Ascending aorta (tissue), 2 donors: Measurements from ENCODE around the gene HPS4. TPM values are rescaled to one million over a fixed set of nuclear protein-coding genes. Genes with fewer than 3 reads are reported as not detected.

Source experiments
- DNase-seq, 2 donors: peaks; one replicate each; pipeline ENCODE4 v3.0.0-alpha.2; 2019; ENCODE audit warnings: low spot score in 2 of 2
- H3K27ac ChIP-seq, 2 donors: fragments of 200-600 bp; sonication (generic); one replicate each; pipeline ENCODE4 v1.5.1; 2016 to 2017; ENCODE audit warnings: mild to moderate bottlenecking in 1 of 2
- H3K27me3 ChIP-seq: fragments of 200-600 bp; sonication (generic); one replicate; pipeline ENCODE4 v1.5.1; 2017
- H3K36me3 ChIP-seq, 2 donors: fragments of 200-600 bp; sonication (generic); one replicate each; pipeline ENCODE4 v1.5.1; 2016
- H3K4me1 ChIP-seq, 2 donors: fragments of 200-600 bp; sonication (generic); one replicate each; pipeline ENCODE4 v1.5.1; 2016 to 2017; ENCODE audit warnings: mild to moderate bottlenecking in 1 of 2
- H3K4me3 ChIP-seq, 2 donors: fragments of 200-600 bp; sonication (generic); one replicate each; pipeline ENCODE4 v1.5.1; 2016 to 2017; ENCODE audit warnings: mild to moderate bottlenecking in 1 of 2
- H3K9me3 ChIP-seq, 2 donors: fragments of 200-600 bp; sonication (generic); one replicate each; pipeline ENCODE4 v1.5.1; 2016
- CTCF ChIP-seq, 3 experiments: fragments of 200-600 bp in 2 of 3; fragments of 450-650 bp in 1 of 3; sonication (generic) in 2 of 3; IDR thresholded peaks; one replicate each; pipeline ENCODE4 v1.5.1; 2016 to 2019; ENCODE audit warnings: antibody characterized with exemption in 3 of 3, mild to moderate bottlenecking in 1 of 3, moderate library complexity in 1 of 3
- intact Hi-C: fragments of 100-400 bp; cut with DNase I; formaldehyde crosslinking; loops from one replicate; pipeline ENCODE4 v1.15.1; 2023
- total RNA-seq: library from RNA; depleted of rRNA; stranded (reverse); fragments of >200 nt; gene quantifications from one replicate; pipeline ENCODE4 v1.1.0, GENCODE V29; 2016

Gene HPS4
- total RNA-seq, 1 donor from 2014 or later, result 39.3 TPM

- Histone ChIP-seq H3K27me3 (no peaks in the 10 kb centered on the region), H3K27ac (no peak overlapping the region), H3K9me3 (no peaks in the 10 kb centered on the region), H3K4me1 (peaks cover 3 to 7% of the 10 kb centered on the region in 2 donors), H3K36me3 (no peaks in the 10 kb centered on the region), H3K4me3 (no peak overlapping the region)
- no peak for TF ChIP-seq CTCF (IDR thresholded peaks at IDR 0.05)
- DNase-seq, result no peak
- intact Hi-C loops, result no loop called here
These were observed 32.9 kb upstream of the HPS4 start for GRCh38 chr22:26516503-26516902.

DNA sequence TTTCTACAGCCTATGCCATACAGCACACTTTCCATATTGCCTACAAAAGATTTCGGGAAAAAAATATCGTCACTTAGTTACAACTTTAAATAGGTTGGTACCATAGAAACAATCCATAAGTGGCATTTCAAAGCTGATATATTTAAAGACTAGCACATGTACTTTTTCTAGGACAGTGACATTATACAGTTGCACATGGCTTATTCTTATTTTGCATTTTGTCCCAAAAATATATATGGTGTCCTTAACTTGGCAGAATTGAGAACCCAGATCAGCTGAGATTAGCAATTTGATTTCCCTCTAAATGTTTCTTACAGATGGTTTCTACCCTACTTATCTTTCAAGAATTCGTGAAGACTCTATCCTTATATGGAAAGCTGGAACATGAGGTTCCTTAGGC, 32.3 kb upstream of the HPS4 start:
- H3K9me3 ChIP-seq, result no peaks in the 10 kb centered on the region
- H3K27ac ChIP-seq, result no peak overlapping the region
- H3K36me3 ChIP-seq, result no peaks in the 10 kb centered on the region
- H3K4me1 ChIP-seq, result peaks cover 5 to 11% of the 10 kb centered on the region in 2 donors
- no peak overlapping the region for H3K4me3 ChIP-seq
- TF ChIP-seq CTCF (IDR thresholded peaks at IDR 0.05), result no peak
- H3K27me3 ChIP-seq, result no peaks in the 10 kb centered on the region
- DNase-seq, result no peak
- intact Hi-C loops, result no loop called here

- Histone ChIP-seq H3K4me3 (no peak overlapping the region), H3K4me1 (peaks cover 5 to 11% of the 10 kb centered on the region in 2 donors), H3K27me3 (no peaks in the 10 kb centered on the region), H3K27ac (no peak overlapping the region), H3K9me3 (no peaks in the 10 kb centered on the region), H3K36me3 (peaks cover 5 to 7% of the 10 kb centered on the region in 2 donors)
- intact Hi-C loops, result no loop called here
- TF ChIP-seq CTCF (IDR thresholded peaks at IDR 0.05), result no peak
- no peak for DNase-seq
These were observed 31.0 kb upstream of the HPS4 start for GRCh38 chr22:26514419-26515161.

DNA sequence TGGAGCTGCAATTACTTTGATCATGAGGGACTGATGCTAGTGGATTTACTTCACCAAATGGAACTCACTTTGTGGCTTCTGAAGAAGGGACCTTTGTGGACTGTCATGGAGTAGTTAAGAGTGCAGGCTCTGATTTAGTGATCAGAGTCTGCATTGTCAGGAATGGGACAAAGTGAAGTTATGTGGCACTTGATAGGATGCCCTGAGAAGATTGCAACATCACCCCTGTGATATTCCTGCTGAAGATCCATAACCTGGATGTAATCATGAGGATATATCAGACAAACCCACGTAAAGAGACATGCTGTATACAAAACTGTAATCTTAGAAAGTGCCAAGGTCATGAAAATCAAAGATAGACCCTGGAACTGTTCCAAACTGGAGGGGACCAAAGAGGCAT, 30.3 kb upstream of the HPS4 start:
- intact Hi-C loops, result loop anchor here (2.0 kb wide), 1 partner anchor 75 kb away; no protein-coding TSS in a partner anchor
- H3K4me3 ChIP-seq, result no peak overlapping the region
- no peak for TF ChIP-seq CTCF (IDR thresholded peaks at IDR 0.05)
- no peak for DNase-seq
- no peak overlapping the region for H3K27ac ChIP-seq
- no peaks in the 10 kb centered on the region for H3K9me3 ChIP-seq
- H3K27me3 ChIP-seq, result no peaks in the 10 kb centered on the region
- H3K4me1 ChIP-seq, result peaks cover 5 to 11% of the 10 kb centered on the region in 2 donors
- H3K36me3 ChIP-seq, result peaks cover 13% of the 10 kb centered on the region in 2 donors

GRCh38 chr22:26512149-26512793, 28.7 kb upstream of the HPS4 start, which contains the start of gene TFIP11:
Gene TFIP11 (minus strand): TSS chr22:26512473. CDS start chr22:26510272, 2,201 bp downstream.
- DNase-seq, result peak; percentile 75 to 97
- TF ChIP-seq CTCF (IDR thresholded peaks at IDR 0.05), result peak in 2 of 3 experiments; percentile 4
- peak within 1 kb of the TSS; percentile 55 to 86 for H3K27ac ChIP-seq
- H3K4me3 ChIP-seq, result peak within 1 kb of the TSS; percentile 73 to 88
- H3K27me3 ChIP-seq, result no peaks in the 10 kb centered on the region
- H3K4me1 ChIP-seq, result peaks cover 5 to 11% of the 10 kb centered on the region in 2 donors
- no peaks in the 10 kb centered on the region for H3K9me3 ChIP-seq
- intact Hi-C loops, result loop anchor here (1.0 to 2.0 kb wide), 2 partner anchors 29 to 77 kb away; partner anchors contain the start of genes HPS4 and SRRD
- H3K36me3 ChIP-seq, result peaks cover 27 to 29% of the 10 kb centered on the region in 2 donors
